Choroid plexus epithelial cell (primary cell): Measurements from ENCODE around the gene ITGAV.
A peak's percentile ranks its signal among the peaks of the same experiment; 100 is the strongest.

ENCODE experiments used
- DNase-seq: peaks from one replicate; pipeline ENCODE4 v3.0.0-alpha.2; 2010; ENCODE audit warnings: low read depth
- H3K4me3 ChIP-seq: 2 replicates; pipeline ENCODE4 v1.5.1; 2011; ENCODE audit warnings: low read depth, mild to moderate bottlenecking, control low read depth, low read length, moderate library complexity
- TF ChIP-seq, protein P1 (sequence below): conservative IDR thresholded peaks from 2 replicates; pipeline ENCODE4 v1.5.1; 2011; ENCODE audit warnings: low read depth, mild to moderate bottlenecking, control low read depth, inconsistent platforms, low read length, moderate library complexity

ITGAV gene

DNA sequence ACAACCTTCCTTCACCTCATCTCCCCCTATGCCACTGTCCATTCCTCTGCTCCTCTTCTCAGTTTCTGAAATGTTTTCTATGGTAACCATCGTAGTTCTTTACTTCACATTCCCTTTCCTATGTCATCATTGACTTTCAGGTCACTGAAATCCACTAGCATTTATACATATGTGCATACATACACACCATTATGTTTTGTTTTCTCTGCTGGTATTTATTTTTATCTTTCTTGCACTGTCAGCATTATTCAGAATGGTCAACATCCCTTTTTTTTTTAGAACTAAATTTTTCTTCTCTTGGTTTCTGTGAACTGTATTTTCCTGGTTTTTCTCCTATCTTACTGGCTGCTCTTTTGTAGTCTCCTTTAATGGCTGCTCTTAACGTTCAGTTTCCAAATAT lies 33.2 kb downstream of the ITGAV start:
- no peak for DNase-seq
- TF ChIP-seq, protein P1, sequence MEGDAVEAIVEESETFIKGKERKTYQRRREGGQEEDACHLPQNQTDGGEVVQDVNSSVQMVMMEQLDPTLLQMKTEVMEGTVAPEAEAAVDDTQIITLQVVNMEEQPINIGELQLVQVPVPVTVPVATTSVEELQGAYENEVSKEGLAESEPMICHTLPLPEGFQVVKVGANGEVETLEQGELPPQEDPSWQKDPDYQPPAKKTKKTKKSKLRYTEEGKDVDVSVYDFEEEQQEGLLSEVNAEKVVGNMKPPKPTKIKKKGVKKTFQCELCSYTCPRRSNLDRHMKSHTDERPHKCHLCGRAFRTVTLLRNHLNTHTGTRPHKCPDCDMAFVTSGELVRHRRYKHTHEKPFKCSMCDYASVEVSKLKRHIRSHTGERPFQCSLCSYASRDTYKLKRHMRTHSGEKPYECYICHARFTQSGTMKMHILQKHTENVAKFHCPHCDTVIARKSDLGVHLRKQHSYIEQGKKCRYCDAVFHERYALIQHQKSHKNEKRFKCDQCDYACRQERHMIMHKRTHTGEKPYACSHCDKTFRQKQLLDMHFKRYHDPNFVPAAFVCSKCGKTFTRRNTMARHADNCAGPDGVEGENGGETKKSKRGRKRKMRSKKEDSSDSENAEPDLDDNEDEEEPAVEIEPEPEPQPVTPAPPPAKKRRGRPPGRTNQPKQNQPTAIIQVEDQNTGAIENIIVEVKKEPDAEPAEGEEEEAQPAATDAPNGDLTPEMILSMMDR: no peak

DNA sequence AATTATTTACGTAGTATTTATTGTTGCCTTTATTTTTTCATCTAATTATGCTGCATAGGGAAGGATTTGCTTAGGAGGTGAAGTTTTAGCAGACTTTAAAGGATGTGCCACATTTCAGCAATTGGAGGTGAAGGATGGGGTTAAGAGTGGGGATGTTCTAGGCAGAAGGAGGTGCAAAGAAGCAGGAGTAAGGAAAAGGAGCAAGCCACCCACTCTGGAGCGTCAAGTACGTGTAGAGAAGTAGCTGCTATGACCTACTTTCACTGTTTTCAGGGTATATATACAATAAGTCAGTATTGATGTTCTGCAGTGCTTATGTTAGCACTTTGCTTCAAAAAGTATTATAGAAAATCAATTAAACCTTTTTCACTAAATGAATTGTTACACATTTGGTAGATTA lies 34.4 kb downstream of the ITGAV start:
- TF ChIP-seq, protein P1: no peak

More for the DNA sequence above, 33.2 kb downstream of the ITGAV start:
- H3K4me3 ChIP-seq: no peak overlapping the region

GRCh38 chr2:186629250-186629996 lies 39.6 kb downstream of the ITGAV start:
- H3K4me3 ChIP-seq: no peak overlapping the region
- TF ChIP-seq, protein P1: no peak
- DNase-seq: no peak

More for the DNA sequence above, 34.4 kb downstream of the ITGAV start:
- no peak overlapping the region for H3K4me3 ChIP-seq
- DNase-seq: no peak

DNA sequence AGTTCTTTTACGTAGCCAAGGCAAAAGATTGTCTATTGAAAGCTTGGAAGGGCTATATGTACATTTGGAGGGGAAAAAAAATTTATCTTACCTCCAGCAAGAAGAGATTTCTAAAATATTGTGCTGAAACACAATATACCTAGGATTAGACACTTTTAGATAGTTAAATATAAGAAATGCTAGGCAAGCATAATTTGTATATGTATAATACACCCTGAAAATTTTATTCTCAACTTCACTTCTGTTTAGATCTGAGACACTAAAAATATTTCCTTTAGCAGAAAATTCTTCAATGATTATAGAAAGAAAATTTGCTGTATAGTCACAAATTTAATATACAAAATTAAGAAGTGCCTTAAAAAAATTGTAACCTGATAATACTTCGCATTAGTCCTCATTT lies 42.6 kb downstream of the ITGAV start:
- TF ChIP-seq, protein P1: no peak
- DNase-seq: no peak

DNA sequence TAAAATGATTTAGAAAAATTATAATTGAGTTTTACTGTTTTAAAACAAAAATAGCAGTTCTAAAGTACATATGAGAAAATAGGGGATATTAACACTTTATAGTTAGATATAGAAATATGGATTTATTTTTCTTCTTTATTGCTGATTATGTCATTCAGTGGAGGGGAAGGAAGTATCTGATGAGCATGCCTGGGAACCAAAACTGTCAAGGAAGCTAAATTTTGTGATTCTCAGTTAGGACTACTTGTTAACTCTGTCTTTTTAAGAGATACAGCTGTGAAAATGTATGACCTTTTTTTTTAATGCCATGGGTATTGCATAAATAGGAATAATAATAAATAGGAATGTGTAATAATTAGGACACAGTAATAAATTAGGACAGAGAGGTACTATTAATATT lies 44.8 kb downstream of the ITGAV start:
- no peak overlapping the region for H3K4me3 ChIP-seq
- TF ChIP-seq, protein P1: no peak
- no peak for DNase-seq

More for the DNA sequence above, 42.6 kb downstream of the ITGAV start:
- no peak overlapping the region for H3K4me3 ChIP-seq

- TF ChIP-seq, protein P1: peak; percentile 5
- DNase-seq: no peak
- H3K4me3 ChIP-seq: no peak overlapping the region
Measured at GRCh38 chr2:186636800-186637496, 47.1 kb downstream of the ITGAV start.
